ENCODE measurements around the gene UGT2B10.

DNA sequence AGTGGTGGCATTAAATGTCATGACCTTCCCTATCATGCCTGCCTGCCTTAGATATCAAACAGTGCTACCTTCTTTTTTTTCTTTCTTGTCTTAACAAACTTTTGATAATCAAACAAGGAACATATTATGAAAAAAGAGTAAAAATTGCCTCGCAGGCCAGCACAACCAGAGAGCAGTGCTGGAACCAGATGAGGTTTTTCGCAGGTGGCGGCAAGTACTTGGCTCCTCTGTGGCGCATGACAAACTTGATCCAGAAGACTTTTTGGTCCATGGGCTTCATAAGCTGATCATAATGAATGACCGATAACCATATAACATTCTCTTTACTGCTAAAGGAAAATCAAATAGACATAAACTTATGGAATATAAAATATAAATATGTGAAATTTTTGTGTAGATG lies 61.8 kb downstream of the UGT2B10 start:
- no peak for TF ChIP-seq EZH2 (IDR thresholded peaks at IDR 0.05; ENCODE audit: borderline replicate concordance, low read depth, low read length, poor library complexity, severe bottlenecking)
- TF ChIP-seq, protein P1, sequence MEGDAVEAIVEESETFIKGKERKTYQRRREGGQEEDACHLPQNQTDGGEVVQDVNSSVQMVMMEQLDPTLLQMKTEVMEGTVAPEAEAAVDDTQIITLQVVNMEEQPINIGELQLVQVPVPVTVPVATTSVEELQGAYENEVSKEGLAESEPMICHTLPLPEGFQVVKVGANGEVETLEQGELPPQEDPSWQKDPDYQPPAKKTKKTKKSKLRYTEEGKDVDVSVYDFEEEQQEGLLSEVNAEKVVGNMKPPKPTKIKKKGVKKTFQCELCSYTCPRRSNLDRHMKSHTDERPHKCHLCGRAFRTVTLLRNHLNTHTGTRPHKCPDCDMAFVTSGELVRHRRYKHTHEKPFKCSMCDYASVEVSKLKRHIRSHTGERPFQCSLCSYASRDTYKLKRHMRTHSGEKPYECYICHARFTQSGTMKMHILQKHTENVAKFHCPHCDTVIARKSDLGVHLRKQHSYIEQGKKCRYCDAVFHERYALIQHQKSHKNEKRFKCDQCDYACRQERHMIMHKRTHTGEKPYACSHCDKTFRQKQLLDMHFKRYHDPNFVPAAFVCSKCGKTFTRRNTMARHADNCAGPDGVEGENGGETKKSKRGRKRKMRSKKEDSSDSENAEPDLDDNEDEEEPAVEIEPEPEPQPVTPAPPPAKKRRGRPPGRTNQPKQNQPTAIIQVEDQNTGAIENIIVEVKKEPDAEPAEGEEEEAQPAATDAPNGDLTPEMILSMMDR (conservative IDR thresholded peaks at IDR 0.05; ENCODE audit: low read depth, low read length): no peak
